Stimulated activated CD8-positive, alpha-beta memory T cell treated with anti-CD3 and anti-CD28 coated beads, Interleukin-12 subunit alpha, Interleukin-12 subunit beta, amount 100 ng/mL, for 4 hours (primary cell): ENCODE measurements around the gene ZNF362.
"Not testable (repeated sequence)": the region's sequence is repeated elsewhere in the genome, so short reads cannot be mapped to it uniquely, and the experiment has no call there.

Source experiments
- DNase-seq: peaks from one replicate; pipeline ENCODE4 v3.0.0-alpha.2; 2020; ENCODE audit warnings: low read depth

Gene ZNF362

DNA sequence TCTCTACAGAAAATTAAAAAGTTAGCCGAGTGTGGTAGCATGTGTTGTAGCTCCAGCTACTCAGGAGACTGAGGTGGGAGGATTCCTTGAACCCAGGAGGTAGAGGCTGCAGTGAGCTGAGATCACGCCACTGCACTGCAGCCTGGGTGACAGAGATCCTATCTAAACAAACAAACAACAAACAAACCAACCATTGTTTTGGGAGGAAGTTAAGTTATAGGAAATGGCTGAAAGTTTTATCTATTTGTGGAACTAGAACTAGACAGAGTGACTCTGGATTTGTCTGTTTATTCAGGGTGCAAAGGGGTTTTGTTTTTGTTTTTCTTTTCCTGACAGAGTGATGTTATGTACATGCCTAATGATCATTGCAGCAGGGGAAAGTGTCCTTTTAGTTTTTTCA, 31.0 kb downstream of the ZNF362 start:
- no peak for DNase-seq

DNA sequence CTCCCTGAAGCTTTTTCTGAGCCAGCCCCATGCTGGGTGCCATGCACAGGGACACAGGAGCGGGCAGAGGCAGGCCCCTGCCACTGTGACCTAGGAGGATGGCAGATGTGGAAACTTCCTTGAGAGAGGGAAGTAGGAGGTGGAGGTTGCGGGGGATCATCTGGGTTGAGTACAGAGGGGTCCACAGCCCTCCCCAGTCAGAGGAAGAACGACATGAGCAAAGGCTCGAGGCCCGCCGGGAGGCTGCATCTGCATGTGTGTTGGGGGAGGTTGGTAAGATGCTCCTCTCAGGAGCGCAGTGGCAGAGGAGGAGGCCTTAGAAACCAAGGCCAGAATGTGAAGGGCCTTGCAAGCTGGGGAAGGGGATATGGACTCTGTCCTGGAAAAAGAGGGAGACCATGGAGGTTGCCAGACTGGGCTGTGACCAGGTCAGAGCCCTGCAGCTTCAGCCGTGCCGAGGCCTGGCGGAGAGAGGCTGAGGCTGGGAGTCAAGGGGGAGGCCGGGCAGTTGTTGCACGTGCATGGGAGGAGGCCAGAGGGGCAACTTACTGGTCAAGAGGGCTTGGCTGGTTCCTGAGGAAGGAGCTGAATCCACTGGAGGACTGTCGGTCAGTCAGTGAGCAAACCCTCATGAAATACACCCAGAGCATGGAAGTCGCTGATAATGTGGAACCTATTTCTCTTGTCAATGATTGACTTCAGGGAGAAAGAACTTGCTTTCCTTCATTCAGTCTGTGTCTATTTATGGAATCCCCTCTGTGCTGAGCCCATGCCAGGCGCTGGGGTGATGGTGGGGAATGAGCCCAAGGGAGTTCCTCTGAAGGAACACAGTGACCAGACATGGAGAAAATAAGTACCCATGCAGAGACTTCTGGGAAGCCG, 32.9 kb downstream of the ZNF362 start:
- no peak for DNase-seq

DNA sequence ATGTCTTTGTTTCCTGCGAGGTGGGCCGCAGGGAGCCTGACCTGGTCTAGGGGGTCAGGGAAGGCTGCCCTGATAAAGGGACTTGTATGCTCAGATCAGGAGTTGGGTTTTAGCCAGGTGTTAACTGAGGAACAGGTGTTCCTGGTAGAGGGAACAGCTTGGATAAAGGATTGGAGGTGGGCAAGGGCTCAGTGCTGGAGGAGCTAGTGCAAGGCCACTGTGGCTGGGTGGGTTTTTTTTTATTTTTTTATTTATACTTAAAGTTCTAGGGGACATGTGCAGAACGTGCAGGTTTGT, 33.5 kb downstream of the ZNF362 start:
- no peak for DNase-seq

DNA sequence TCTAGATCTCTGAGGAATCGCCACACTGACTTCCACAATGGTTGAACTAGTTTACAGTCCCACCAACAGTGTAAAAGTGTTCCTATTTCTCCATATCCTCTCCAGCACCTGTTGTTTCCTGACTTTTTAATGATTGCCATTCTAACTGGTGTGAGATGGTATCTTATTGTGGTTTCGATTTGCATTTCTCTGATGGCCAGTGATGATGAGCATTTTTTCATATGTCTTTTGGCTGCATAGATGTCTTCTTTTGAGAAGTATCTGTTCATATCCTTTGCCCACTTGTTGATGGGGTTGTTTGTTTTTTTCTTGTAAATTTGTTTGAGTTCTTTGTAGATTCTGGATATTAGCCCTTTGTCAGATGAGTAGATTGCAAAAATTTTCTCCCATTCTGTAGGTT, 34.3 kb downstream of the ZNF362 start:
- not testable (repeated sequence) for DNase-seq

DNA sequence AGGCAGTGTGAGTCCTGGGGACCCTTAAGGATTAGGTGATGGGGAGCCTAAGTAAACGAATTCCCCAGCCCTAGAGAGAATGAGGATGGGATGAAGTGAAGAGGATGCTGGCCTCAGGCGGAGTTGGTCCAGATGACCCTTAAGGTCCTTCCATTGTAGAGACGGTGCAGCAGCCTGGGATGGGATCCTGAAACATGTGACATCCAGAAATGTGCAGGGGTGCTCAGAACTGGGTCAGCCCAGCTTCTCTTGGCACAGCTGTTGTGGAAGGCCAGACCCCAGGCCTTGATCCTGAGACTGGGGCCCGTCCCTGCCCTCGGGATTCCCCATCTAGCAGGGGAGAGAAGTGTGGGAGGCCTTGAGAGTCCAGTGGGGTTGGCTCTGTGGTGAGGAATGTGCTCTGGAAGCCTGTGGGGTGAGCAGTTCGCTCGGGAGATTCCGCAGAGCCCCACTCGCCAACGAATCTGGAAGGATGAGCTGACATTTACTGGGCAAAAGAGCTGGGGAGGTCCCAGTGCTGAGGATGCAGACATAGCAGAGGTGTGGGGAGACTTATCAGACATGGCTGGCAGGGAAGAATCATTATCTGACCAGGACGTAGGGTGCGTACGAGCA, 36.5 kb downstream of the ZNF362 start:
- DNase-seq = no peak

DNA sequence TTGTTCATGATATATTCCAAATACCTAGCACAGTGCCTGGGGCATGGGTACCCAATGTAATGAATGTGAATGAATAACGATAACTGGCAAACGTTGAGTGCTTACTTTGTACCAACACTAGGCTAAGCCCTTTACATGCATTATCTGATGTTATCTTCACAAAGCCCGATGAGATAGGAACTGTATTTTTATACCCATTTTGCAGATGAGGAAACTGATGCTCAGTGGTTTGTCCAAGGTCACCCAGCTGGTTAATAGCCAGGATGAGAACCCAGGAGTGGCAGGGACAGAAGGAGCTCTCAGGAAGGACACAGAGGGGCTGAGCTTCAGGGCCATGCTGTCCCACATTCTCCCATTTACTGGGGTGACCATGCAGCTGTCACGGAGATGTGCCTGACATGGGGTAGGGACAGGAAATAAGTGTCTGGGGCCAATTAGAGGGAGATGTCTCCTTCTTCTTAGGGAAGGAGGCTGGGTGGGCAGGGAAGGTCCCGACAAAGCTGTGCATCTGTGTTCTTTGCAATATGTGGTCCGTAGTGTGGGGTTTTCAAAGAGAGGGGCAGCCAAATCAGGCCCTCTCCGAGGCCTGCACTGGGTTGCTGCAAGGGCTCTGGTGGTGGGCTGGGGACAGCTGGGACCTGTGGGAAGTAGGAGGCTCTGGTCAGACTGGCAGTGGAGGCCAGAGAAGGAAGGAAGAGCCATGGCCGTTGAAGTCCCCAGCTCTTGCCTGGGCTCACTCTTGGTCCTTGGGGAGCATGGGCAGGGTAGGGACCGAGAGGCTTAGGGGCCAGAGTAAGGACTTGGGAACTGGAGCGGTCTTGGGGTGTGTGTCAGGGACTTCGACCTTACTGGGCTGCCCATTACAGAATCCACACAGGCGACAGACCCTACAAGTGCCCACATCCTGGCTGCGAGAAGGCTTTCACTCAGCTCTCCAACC, 38.0 kb downstream of the ZNF362 start:
- DNase-seq = no peak

DNA sequence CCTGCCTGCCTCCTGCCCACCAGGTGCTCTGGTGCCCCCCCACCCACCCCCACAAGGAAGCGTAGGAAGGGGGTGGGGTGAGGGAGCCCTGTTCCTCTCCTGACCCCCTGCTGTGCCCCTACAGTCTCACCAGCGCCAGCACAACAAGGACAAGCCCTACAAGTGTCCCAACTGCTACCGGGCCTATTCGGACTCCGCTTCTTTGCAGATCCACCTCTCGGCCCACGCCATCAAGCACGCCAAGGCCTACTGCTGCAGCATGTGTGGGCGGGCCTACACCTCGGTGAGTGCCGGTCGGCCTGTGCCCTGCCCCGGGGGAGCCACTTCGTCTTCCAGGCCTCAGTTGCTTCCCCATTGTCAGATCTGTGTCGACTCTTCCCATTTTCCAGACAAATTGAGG, 38.7 kb downstream of the ZNF362 start:
- no peak for DNase-seq

DNA sequence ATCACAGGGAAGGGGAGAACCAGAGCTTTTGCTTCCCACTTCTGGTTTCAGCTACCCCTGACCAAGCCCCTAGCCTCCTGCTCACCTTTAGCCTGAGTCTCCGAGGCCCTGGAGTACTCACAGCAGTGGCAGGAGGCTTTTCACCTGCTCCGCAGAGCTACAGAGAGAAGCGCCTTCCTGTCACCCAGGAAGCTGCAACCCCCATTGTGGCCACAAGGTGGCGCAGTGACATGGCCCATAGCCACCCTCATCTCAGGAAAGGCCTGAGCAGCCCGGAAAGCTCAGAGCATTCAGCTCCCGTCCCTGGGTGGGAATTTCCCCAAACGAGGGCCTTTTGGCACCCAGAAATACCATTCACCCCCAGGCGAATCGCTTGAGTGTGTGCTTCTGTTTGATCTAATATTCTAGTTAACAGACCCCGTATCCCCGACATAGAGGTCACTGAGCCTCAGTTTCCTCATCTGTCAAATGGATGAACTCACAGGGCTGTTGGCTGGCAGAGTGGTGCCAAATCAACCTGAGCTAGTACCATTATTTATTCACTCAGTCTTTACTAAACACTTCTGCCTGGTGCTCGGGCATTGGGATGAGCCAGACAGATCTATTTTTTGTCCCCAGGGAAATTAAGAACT, 39.3 kb downstream of the ZNF362 start:
- peak; percentile 73 for DNase-seq

DNA sequence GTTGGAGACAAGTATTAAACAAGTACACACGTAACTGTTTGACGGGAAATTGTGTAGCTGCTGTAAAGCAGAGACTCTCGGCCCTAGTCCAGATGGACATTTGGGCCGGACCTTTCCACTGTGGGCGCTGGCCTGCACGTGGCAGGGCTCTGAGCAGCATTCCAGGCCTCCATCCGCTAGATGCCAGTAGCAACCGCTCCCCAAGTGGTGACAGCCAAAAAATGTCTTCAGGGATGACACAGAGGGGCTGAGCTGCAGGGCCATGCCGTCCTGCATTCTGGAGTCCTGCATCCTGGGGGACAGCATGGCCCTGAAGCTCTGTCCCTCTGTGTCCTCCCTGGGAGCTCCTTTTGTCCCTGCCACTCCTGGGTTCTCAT, 39.8 kb downstream of the ZNF362 start:
- DNase-seq = no peak

DNA sequence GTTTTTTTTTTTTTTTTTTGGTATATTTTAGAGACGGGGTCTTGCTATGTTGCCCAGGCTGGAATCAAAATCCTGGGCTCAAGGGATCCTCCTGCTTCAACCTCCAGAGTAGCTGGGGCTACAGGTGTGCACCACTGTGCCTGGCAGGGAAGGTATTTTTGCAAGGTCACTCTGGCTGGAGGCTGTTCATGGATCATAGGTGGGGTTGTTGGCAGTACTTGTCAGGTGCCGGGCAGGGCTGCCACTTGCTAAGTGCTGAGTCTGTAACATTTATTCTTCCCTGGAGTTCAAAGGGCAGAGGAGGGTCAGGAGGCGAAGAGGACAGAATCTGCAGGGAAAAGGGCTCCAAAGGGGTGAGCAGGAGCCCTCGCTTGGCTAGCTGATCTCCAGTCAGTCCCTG, 40.5 kb downstream of the ZNF362 start:
- no peak for DNase-seq

DNA sequence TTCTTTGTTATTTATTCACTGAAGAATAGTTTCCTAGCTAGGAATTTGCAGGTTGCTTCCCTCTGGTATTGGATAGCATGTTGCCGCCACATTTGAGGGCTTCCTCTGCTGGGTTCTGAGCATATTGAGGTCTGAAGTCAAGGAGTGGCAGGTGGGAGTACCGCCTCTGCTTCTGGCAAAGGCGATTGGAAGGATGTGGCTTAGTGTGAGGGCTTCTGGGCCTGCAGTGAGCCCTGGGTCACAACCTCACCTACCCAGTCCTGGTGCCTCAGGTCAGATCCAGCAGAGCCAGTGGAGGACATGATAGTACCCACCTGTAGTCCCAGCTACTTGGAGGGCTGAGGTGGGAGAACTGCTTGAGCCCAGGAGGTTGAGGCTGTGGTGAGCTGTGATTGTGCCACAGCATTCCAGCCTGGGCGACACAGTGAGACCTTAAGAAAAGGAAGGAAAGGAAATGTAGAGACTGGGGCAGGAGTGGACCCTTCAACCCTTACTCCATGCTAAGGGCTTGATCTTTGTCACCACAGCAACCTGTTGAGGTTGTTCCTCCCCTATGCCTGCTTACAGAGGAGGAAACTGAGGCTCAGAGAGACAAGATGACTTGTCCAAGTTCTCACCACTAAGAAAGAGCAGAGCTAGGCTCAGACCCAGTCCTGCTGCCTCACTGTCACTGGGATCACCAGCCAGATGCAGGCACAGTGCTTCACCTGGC, 41.8 kb downstream of the ZNF362 start:
- no peak for DNase-seq

DNA sequence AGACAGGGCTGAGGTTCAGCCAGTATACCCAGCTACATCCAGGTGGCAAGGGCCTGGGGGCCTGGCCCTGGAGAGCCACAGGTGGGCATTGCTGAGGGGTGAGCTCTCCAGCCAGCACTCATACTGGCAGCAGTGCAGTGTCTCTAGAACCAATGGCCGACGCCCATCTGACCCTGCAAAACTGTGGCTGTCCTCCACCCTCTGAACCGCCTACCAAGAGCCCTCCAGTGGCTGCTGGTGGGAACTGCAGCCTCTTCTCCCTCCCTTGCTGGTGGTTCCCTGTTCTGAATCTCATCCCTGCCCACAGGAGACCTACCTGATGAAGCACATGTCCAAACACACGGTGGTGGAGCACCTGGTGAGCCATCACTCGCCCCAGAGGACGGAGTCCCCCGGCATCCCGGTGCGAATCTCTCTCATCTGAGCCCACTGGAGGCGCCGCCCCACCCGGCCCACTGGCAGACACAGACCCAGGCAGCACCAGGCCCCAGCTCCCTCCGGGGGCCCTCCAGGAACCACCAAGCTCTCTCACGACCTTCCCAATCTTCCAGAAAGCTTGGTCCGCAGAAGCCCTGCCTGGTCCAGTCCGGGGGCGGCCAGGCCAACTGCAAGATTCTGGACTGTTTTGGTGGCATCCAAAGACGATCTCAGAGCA, 42.5 kb downstream of the ZNF362 start:
- DNase-seq = peak; percentile 17

DNA sequence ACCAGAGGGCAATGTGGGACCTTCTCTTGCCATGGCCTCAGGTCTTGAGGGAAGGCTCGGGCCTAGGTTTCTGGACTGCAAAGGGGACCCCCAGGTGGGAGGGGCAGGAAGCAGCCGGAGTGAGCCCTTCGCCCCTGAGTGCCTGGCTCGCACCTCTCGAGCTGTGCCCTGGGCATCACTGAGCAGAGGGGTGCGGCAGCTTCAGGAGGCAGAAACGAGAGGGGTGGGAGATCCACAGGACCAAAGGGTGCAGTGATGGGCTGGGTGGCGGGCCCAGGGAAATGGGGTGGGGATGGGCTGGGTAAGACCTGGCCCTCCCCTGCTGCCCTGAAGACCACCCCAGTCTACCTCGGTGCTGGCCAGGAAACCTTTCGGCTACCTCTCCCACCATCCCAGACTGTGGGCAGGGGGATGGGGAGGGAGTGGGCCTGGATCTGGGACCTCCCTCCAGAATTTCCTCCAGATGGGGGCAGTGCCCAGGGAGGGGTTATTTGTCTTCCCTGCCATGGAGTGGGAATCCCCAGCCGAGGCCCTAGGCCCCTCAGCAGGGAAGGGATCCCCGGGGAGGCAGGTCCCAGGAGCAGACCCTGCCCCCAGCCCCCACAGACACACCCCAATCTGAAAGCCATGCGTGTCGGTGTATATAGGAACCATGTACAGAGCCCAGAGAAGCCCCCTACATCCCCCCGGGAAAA, 43.3 kb downstream of the ZNF362 start:
- DNase-seq = no peak

DNA sequence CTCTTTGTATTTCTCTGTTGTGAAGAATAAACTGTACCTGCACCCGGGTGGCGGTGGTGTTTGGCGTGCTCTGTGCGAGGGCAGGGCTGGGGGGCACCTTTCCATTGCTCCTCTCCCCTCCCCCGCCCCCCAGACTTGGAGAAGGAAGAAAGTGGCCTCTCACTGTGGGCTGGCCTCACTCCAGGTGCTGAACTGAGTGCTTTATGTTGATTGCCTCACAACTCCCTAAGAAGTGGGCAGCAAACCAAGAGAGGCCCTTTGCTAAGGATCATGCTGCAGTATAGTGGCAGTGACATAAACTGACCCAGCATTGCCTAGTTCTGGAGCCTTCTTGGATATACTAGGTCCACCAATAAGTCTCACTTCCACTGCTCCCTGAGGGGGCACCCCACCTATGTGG, 44.4 kb downstream of the ZNF362 start:
- DNase-seq = no peak

DNA sequence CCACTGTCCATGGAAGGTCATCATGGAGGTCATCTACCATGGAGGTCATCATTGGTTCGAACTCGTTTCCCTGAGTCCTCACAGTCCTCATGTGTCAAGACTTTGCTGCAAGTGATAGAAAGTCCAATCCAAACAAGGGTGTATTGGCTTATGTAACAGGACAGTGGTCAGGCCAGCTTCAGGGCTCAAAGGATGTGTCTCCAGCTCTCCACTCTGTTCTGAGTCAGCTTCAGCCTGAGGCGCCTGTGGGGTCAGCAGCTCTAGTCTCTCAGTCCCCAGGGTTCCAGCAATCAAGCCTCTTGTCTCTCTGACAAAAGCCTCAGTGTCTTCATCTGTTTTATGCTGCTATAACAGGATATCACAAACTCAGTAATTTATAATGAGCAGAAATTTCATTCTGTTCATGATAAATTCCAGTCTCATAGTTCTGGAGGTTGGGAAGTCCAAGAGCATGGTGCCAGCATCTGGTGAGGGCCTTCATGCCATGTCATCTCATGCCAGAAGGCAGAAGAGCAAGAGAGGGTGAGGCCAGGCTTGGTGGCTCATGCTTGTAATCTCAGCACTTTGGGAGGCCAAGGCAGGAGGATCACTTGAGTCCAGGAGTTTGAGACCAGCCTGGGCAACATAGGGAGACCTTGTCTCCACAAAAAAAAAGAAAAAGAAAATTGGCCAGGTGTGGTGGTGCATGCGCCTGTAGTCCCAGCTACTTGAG, 45.1 kb downstream of the ZNF362 start:
- DNase-seq = no peak

DNA sequence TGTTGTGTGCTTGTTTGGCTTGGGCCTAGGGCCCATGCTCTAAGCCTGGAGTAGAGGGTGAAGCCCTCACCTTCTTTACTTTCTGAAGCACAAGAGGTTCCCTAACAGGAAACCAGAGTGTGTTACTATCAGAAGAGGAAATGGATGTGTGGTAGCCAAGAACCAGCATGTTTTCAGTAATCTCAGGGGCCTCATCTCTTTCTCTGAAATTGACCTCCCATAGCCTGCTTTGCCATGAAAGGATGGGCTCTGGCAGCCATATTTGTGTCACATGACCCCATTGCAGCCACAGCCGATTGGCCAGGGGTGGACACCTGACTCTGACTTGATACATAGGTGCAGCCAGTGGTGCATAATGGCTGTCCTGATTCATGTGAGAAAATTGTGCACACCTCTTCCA, 46.0 kb downstream of the ZNF362 start:
- DNase-seq = no peak

DNA sequence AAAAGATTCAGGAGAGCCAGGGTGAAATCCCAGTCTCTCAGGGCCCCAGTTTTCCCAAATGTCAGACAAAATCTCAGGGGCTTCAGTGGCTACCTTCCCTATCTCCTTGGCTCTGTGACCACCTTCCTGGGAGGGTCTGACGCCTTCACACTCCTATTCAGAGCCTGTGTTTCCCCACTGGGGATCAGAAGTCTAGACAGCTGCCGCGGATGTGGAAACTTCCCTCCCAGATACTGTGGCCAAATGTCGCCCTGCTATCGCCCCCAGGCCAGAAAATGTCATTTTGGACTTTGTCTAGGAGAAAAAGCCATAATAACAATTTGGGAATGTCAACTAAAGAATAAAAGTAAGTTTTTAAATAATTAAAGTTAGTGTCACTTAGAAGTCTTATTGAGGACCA, 48.7 kb downstream of the ZNF362 start:
- no peak for DNase-seq

DNA sequence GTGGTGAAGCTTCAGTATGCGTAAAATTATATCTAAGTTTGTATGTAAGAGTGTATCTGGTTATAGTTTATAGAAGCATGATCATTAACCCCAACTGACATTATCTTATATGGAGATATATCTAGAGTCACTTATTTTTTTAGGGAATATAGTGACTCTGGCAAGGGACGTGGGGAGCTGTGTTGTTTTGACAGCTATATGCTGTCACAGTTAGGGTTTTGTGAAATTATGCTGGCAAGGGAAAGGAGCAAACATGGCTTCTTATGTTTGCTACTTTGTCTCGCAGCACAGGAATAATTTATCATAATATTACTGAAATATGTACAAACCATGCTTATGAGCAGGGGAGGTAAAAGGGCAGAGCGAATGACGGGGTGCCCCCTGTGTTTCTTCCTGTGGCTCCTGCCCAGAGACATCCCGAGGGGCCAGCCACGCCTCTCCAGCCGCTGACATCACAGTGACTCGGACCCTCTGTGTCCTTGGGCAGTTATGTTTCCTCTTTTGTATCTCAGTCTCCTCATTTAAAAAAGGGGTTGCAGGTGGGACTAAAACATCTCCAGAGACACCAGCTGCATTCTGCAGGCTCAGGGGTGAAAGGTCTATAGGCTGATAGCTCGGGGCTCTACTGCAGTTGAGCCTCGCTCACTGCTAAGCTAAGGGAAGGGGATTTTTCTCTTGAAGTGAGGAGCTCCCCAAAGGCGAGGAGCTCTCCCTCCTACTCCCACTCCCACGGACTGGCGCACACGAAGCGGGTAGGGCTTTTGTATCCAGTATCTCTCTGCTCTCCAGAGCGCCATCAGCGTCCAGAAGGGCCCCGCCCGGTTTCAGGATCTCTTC, 49.7 kb downstream of the ZNF362 start:
- DNase-seq = no peak
